Sigmoid colon (tissue), 7 donors: Measurements from ENCODE around the gene NOP14. TPM values are rescaled to one million over a fixed set of nuclear protein-coding genes. Genes with fewer than 3 reads are reported as not detected.

ENCODE experiments used
- DNase-seq: peaks from one replicate; pipeline ENCODE4 v3.0.0-alpha.2; 2019
- H3K27ac ChIP-seq, 4 donors: fragments of 200-600 bp; sonication (generic); one replicate each; pipeline ENCODE4 v1.5.1; 2016 to 2019; ENCODE audit warnings: mild to moderate bottlenecking in 1 of 4
- H3K27me3 ChIP-seq, 3 donors: fragments of 200-600 bp; sonication (generic); one replicate each; pipeline ENCODE4 v1.5.1; 2019; ENCODE audit warnings: mild to moderate bottlenecking in 1 of 3
- H3K36me3 ChIP-seq, 4 donors: fragments of 200-600 bp; sonication (generic); one replicate each; pipeline ENCODE4 v1.5.1; 2016 to 2019
- H3K4me1 ChIP-seq, 4 donors: fragments of 200-600 bp; sonication (generic); one replicate each; pipeline ENCODE4 v1.5.1; 2017 to 2019
- H3K4me3 ChIP-seq, 4 donors: fragments of 200-600 bp; sonication (generic); one replicate each; pipeline ENCODE4 v1.5.1; 2017 to 2019; ENCODE audit warnings: mild to moderate bottlenecking in 2 of 4, moderate library complexity in 1 of 4
- H3K9me3 ChIP-seq, 4 donors: fragments of 200-600 bp in 3 of 4; sonication (generic) in 3 of 4; one replicate each; pipeline versions ENCODE4 v1.5.1 to v1.6.1; 2013 to 2019
- CTCF ChIP-seq, 4 experiments: fragments of 450-650 bp in 3 of 4; fragments of 200-600 bp in 1 of 4; IDR thresholded peaks; one replicate each; pipeline ENCODE4 v1.5.1; 2016 to 2019; ENCODE audit warnings: antibody characterized with exemption in 4 of 4, mild to moderate bottlenecking in 3 of 4, moderate library complexity in 2 of 4
- EP300 ChIP-seq, 4 donors: sonication (generic); formaldehyde crosslinking; IDR thresholded peaks; one replicate each; pipeline ENCODE4 v1.6.1; 2017; ENCODE audit warnings: antibody characterized with exemption in 4 of 4
- POLR2A ChIP-seq, 2 donors: fragments of 450-650 bp; IDR thresholded peaks; one replicate each; pipeline ENCODE4 v1.6.1; 2016; ENCODE audit warnings: antibody characterized with exemption in 2 of 2, mild to moderate bottlenecking in 2 of 2, moderate library complexity in 2 of 2
- POLR2AphosphoS5 ChIP-seq, 4 donors: sonication (generic); formaldehyde crosslinking; IDR thresholded peaks; one replicate each; pipeline ENCODE4 v1.6.1; 2017; ENCODE audit warnings: antibody characterized with exemption in 4 of 4
- WGBS, 2 donors: extraction: QIAGEN DNeasy Blood & Tissue Kit; methylation state at CpG; one replicate each; pipeline ENCODE4 v1.1.7; 2013; 5-methylcytosine and 5-hydroxymethylcytosine counted together
- intact Hi-C: fragments of 100-400 bp; cut with DNase I; formaldehyde crosslinking; loops from one replicate; pipeline ENCODE4 v1.15.1; 2023
- polyA plus RNA-seq, 3 donors: library from polyadenylated mRNA; stranded (reverse); fragments of 200-250 nt; gene quantifications; one replicate each; pipeline ENCODE4 v1.2.3, GENCODE V29; 2013
- total RNA-seq, 4 donors: library from RNA; depleted of rRNA; stranded (reverse); fragments of >200 nt; gene quantifications; one replicate each; pipeline ENCODE4 v1.1.0, GENCODE V29; 2016
- donor health status: healthy with polysubstance abuse.
- donor health status: Bipolar disorder and iron deficiency.
- donor health status: healthy.

The NOP14 gene
- total and polyA plus RNA-seq, 7 donors, result 10.4 to 26.0 (median 13.9) TPM

DNA sequence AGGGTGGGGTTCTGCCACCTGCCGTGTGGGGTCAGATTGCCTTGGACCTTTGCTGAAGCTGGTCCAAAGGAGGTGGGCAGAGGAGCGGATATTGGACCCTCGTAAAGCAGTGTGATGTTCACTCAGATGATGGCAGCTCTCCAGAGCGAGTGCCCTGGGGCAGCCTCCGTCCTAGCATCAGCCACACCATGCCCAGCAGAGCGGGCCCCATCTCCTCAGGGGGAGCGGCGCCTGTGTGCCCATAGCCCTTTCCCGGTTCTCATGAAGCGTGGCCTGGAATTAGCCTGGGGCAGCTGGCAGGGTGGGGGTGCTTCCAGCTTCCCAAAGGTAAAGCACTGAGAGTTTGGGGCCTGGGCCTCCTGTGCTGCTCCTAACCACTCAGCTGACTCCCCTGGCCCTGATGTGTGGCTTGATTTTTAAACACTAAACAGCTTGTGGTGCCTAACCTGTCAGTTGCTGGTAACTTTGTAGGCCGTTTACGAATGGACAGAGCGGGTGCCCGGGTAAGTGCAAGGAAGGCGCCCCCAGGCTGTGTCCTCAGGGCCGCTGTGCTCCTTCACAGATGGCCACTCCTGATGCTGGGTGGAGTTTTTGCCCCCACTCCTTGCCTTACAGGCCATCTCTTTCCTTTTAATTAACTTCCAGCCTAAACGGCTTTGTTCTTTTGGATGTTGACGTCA is 36.0 kb downstream of the NOP14 start:
- H3K4me3 ChIP-seq, result no peak overlapping the region
- H3K9me3 ChIP-seq, result no peaks in the 10 kb centered on the region
- intact Hi-C loops, result no loop called here
- no peak for DNase-seq
- H3K27ac ChIP-seq, result no peak overlapping the region
- 93 to 95% methylated on average over 18 of the region's 18 CpGs for WGBS, 2 donors
- H3K36me3 ChIP-seq, result peaks cover 19 to 88% (median 58%) of the 10 kb centered on the region in 4 donors
- TF ChIP-seq EP300 (IDR thresholded peaks at IDR 0.05) (no peak), POLR2A (IDR thresholded peaks at IDR 0.05) (no peak), POLR2AphosphoS5 (IDR thresholded peaks at IDR 0.05) (no peak), CTCF (IDR thresholded peaks at IDR 0.05) (no peak)
- H3K27me3 ChIP-seq, result no peaks in the 10 kb centered on the region
- H3K4me1 ChIP-seq, result peaks cover 0 to 17% (median 15%) of the 10 kb centered on the region in 4 donors

- TF ChIP-seq POLR2A (IDR thresholded peaks at IDR 0.05) (no peak), EP300 (IDR thresholded peaks at IDR 0.05) (no peak), POLR2AphosphoS5 (IDR thresholded peaks at IDR 0.05) (no peak), CTCF (IDR thresholded peaks at IDR 0.05) (no peak)
- Histone ChIP-seq H3K36me3 (peaks cover 19 to 87% (median 59%) of the 10 kb centered on the region in 4 donors), H3K27me3 (no peaks in the 10 kb centered on the region), H3K4me1 (peaks cover 0 to 12% (median 10%) of the 10 kb centered on the region in 4 donors), H3K4me3 (no peak overlapping the region), H3K27ac (no peak overlapping the region), H3K9me3 (no peaks in the 10 kb centered on the region)
- intact Hi-C loops, result no loop called here
- DNase-seq, result no peak
- WGBS, 2 donors, result 93 to 94% methylated on average over 41 of the region's 41 CpGs
These were observed 37.0 kb downstream of the NOP14 start for GRCh38 chr4:2925931-2926860.

GRCh38 chr4:2925496-2925895 is 37.7 kb downstream of the NOP14 start:
- Histone ChIP-seq H3K4me3 (no peak overlapping the region), H3K36me3 (peaks cover 19 to 84% (median 59%) of the 10 kb centered on the region in 4 donors), H3K4me1 (peaks cover 0 to 5% (median 4%) of the 10 kb centered on the region in 4 donors), H3K9me3 (no peaks in the 10 kb centered on the region), H3K27me3 (no peaks in the 10 kb centered on the region), H3K27ac (no peak overlapping the region)
- intact Hi-C loops, result no loop called here
- TF ChIP-seq POLR2A (IDR thresholded peaks at IDR 0.05), result no peak
- TF ChIP-seq POLR2AphosphoS5 (IDR thresholded peaks at IDR 0.05), result no peak
- TF ChIP-seq CTCF (IDR thresholded peaks at IDR 0.05), result no peak
- no peak for TF ChIP-seq EP300 (IDR thresholded peaks at IDR 0.05)
- DNase-seq, result no peak
- 95 to 96% methylated on average over 5 of the region's 5 CpGs for WGBS, 2 donors

GRCh38 chr4:2924765-2925301 is 38.4 kb downstream of the NOP14 start:
- peaks cover 19 to 82% (median 55%) of the 10 kb centered on the region in 4 donors for H3K36me3 ChIP-seq
- DNase-seq, result no peak

More at GRCh38 chr4:2924765-2925301, 38.4 kb downstream of the NOP14 start:
- H3K4me3 ChIP-seq, result no peak overlapping the region
- 76 to 87% methylated on average over 7 of the region's 7 CpGs for WGBS, 2 donors
- H3K9me3 ChIP-seq, result no peaks in the 10 kb centered on the region
- H3K27me3 ChIP-seq, result no peaks in the 10 kb centered on the region
- no peak overlapping the region for H3K27ac ChIP-seq
- TF ChIP-seq POLR2AphosphoS5 (IDR thresholded peaks at IDR 0.05), result no peak
- TF ChIP-seq EP300 (IDR thresholded peaks at IDR 0.05), result no peak
- TF ChIP-seq CTCF (IDR thresholded peaks at IDR 0.05), result no peak
- no peak for TF ChIP-seq POLR2A (IDR thresholded peaks at IDR 0.05)
- H3K4me1 ChIP-seq, result no peaks in the 10 kb centered on the region
- intact Hi-C loops, result no loop called here
